Adrenal gland (tissue), 12 donors: ENCODE data around the gene RNLS. TPM values are rescaled to one million over a fixed set of nuclear protein-coding genes. Genes with fewer than 3 reads are reported as not detected.

Source experiments
- DNase-seq, 7 donors: peaks; one replicate each; pipeline ENCODE4 v3.0.0-alpha.2; 2019 to 2020
- H3K27ac ChIP-seq, 5 donors: fragments of 200-600 bp; sonication (generic) in 4 of 5; 1 replicate in 3 of 5; 2 replicates in 2 of 5; pipeline versions ENCODE4 v1.5.1 to v1.8.0; 2016 to 2020; ENCODE audit warnings: mild to moderate bottlenecking in 1 of 5
- H3K27me3 ChIP-seq: fragments of 200-600 bp; 2 replicates; pipeline ENCODE4 v1.8.0; 2021
- H3K36me3 ChIP-seq, 2 donors: fragments of 200-600 bp; replicated peaks in 1 of 2; 1 replicate in 1 of 2; 2 replicates in 1 of 2; pipeline versions ENCODE4 v1.5.1 to v1.8.0; 2018 to 2022
- H3K4me1 ChIP-seq, 2 donors: fragments of 200-600 bp; replicated peaks in 1 of 2; 1 replicate in 1 of 2; 2 replicates in 1 of 2; pipeline versions ENCODE4 v1.5.1 to v1.8.0; 2018 to 2021
- H3K4me3 ChIP-seq, 4 donors: fragments of 200-600 bp; sonication (generic) in 3 of 4; one replicate each; pipeline ENCODE4 v1.5.1; 2016 to 2018
- H3K9me3 ChIP-seq, 3 donors: fragments of 200-600 bp; sonication (generic) in 1 of 3; replicated peaks in 1 of 3; 1 replicate in 2 of 3; 2 replicates in 1 of 3; pipeline versions ENCODE4 v1.5.1 to v1.8.0; 2016 to 2021
- POLR2A ChIP-seq, 2 donors: fragments of 450-650 bp; IDR thresholded peaks; one replicate each; pipeline ENCODE4 v1.6.1; 2017; ENCODE audit warnings: antibody characterized with exemption in 2 of 2, mild to moderate bottlenecking in 2 of 2, moderate library complexity in 1 of 2
- WGBS, 4 donors: extraction: QIAGEN DNeasy Blood & Tissue Kit in 2 of 4; methylation state at CpG; one replicate each; pipeline versions ENCODE4 v1.1.5 to v1.1.7; 2013 to 2017; 5-methylcytosine and 5-hydroxymethylcytosine counted together
- intact Hi-C, 2 donors: fragments of 100-400 bp; cut with DNase I; formaldehyde crosslinking; loops; one replicate each; pipeline versions ENCODE4 v1.14.1 to v1.15.0; 2022 to 2023
- polyA plus RNA-seq, 3 donors: library from polyadenylated mRNA; stranded (reverse); fragments of 200-250 nt in 2 of 3; fragments of 350-450 nt in 1 of 3; fragmentation: Illumina TruSeq in 1 of 3; extraction: RNeasy Lipid Tissue Mini Kit (QIAGEN cat#74804) in 1 of 3; gene quantifications; one replicate each; pipeline ENCODE4 v1.2.3, GENCODE V29; 2013 to 2014
- total RNA-seq, 9 donors: library from RNA; depleted of rRNA in 4 of 9; stranded (reverse); fragments of >200 nt in 4 of 9; fragments of 120-200 nt in 1 of 9; fragmentation: NEBNext Ultra II Directional in 1 of 9; extraction: Animal tissue kit (Norgen Biotek cat#: 25700) in 1 of 9; gene quantifications; one replicate each; pipeline versions ENCODE4 v1.1.0 to v1.2.4, GENCODE V29; 2013 to 2023
- TF ChIP-seq, protein P1 (sequence below), 6 experiments: fragments of 450-650 bp in 4 of 6; fragments of 200-600 bp in 2 of 6; sonication (generic) in 1 of 6; IDR thresholded peaks; 1 replicate in 5 of 6; 2 replicates in 1 of 6; pipeline versions ENCODE4 v1.5.1 to v1.8.0; 2016 to 2021; ENCODE audit warnings: antibody characterized with exemption in 6 of 6, mild to moderate bottlenecking in 2 of 6, moderate library complexity in 1 of 6
- donor health status: healthy with polysubstance abuse.
- donor health status: Bipolar disorder and iron deficiency.
- donor health status: DM: yes; HTN: yes; CAD: no.
- donor health status: DM: no; HTN: no; CAD: no.
- donor health status: DM: no; HTN: no; CAD: no.
- donor health status: DM: yes; HTN: yes; CAD: no.

The RNLS gene
- total and polyA plus RNA-seq, 12 donors: 7.2 to 51.3 (median 27.9) TPM

DNA sequence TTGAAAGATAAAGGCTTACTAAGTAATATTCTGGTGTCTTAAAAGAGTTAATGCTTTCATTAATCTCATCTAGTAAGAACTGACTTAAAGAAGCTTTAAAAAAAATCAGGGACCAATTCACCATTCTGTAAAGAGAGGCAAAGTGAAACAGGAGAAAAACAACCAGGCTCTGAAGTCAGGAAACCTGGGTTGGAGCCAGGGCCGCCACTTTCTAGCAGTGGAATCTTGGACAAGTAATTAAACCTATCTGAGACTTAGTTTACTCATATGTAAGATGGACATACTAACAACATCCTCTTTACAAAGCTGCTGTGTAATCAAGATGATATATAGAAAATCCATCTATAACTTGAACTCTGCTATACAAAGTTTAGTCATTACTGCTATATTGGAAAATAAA lies 154.1 kb downstream of the RNLS start:
- H3K36me3 ChIP-seq: no peaks in the 10 kb centered on the region
- 90 to 100% (median 96%) methylated on average over 1 of the region's 1 CpG for WGBS, 4 donors
- H3K4me1 ChIP-seq: no peaks in the 10 kb centered on the region
- no peak overlapping the region for H3K4me3 ChIP-seq
- TF ChIP-seq, protein P1, sequence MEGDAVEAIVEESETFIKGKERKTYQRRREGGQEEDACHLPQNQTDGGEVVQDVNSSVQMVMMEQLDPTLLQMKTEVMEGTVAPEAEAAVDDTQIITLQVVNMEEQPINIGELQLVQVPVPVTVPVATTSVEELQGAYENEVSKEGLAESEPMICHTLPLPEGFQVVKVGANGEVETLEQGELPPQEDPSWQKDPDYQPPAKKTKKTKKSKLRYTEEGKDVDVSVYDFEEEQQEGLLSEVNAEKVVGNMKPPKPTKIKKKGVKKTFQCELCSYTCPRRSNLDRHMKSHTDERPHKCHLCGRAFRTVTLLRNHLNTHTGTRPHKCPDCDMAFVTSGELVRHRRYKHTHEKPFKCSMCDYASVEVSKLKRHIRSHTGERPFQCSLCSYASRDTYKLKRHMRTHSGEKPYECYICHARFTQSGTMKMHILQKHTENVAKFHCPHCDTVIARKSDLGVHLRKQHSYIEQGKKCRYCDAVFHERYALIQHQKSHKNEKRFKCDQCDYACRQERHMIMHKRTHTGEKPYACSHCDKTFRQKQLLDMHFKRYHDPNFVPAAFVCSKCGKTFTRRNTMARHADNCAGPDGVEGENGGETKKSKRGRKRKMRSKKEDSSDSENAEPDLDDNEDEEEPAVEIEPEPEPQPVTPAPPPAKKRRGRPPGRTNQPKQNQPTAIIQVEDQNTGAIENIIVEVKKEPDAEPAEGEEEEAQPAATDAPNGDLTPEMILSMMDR (IDR thresholded peaks at IDR 0.05): no peak
- H3K27me3 ChIP-seq: no peaks in the 10 kb centered on the region
- H3K9me3 ChIP-seq: no peaks in the 10 kb centered on the region
- no peak for DNase-seq
- H3K27ac ChIP-seq: no peak overlapping the region
- intact Hi-C loops: no loop called here

DNA sequence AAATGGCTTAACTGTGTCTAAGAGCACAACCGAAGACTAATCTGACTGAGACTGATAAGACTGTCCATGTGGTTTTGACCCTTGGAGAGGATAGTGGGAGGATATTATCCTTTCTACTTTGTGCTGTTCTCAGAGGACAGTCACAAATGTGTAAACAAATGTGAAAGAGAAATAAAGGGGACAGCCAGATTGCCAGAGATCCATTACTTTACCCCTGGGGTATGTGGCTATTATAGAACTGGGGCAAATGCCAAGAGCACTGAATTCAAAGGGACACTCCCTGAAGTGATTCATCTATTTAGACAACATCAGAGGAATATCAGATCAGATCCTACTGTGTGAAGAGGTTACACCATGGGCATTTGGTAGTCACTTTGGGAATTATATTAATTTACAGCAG lies 154.7 kb downstream of the RNLS start:
- Histone ChIP-seq H3K36me3 (no peaks in the 10 kb centered on the region), H3K9me3 (no peaks in the 10 kb centered on the region), H3K4me3 (no peak overlapping the region), H3K4me1 (no peaks in the 10 kb centered on the region), H3K27ac (no peak overlapping the region), H3K27me3 (no peaks in the 10 kb centered on the region)
- TF ChIP-seq, protein P1 (IDR thresholded peaks at IDR 0.05): no peak
- no peak for TF ChIP-seq POLR2A (IDR thresholded peaks at IDR 0.05)
- DNase-seq: no peak
- WGBS, 4 donors: 53 to 77% (median 61%) methylated on average over 1 of the region's 1 CpG
- intact Hi-C loops: no loop called here

GRCh38 chr10:88427024-88427423 lies 156.1 kb downstream of the RNLS start:
- H3K4me3 ChIP-seq: no peak overlapping the region
- H3K27me3 ChIP-seq: no peaks in the 10 kb centered on the region
- no peak for TF ChIP-seq POLR2A (IDR thresholded peaks at IDR 0.05)
- TF ChIP-seq, protein P1 (IDR thresholded peaks at IDR 0.05): no peak
- H3K4me1 ChIP-seq: no peaks in the 10 kb centered on the region
- WGBS, 4 donors: 93 to 97% (median 94%) methylated on average over 2 of the region's 2 CpGs
- intact Hi-C loops: no loop called here
- no peak for DNase-seq
- H3K27ac ChIP-seq: no peak overlapping the region
- no peaks in the 10 kb centered on the region for H3K36me3 ChIP-seq
- no peaks in the 10 kb centered on the region for H3K9me3 ChIP-seq

GRCh38 chr10:88424881-88425280 lies 158.2 kb downstream of the RNLS start:
- Histone ChIP-seq H3K27me3 (no peaks in the 10 kb centered on the region), H3K27ac (no peak overlapping the region), H3K4me1 (no peaks in the 10 kb centered on the region), H3K4me3 (no peak overlapping the region), H3K36me3 (no peaks in the 10 kb centered on the region), H3K9me3 (no peaks in the 10 kb centered on the region)
- intact Hi-C loops: no loop called here
- 72 to 78% (median 77%) methylated on average over 5 of the region's 5 CpGs for WGBS, 4 donors
- TF ChIP-seq POLR2A (IDR thresholded peaks at IDR 0.05): no peak
- TF ChIP-seq, protein P1 (IDR thresholded peaks at IDR 0.05): no peak
- DNase-seq: no peak
